GM23338 (cell line): Measurements from ENCODE around the gene APEX1. TPM values are rescaled to one million over a fixed set of nuclear protein-coding genes. Genes with fewer than 3 reads are reported as not detected.

Experiments used
- ATAC-seq: fragments of 200-7000 bp; cut with Tn5 transposase; 3 replicates; pipeline ENCODE4 v1.9.1; 2020
- DNase-seq: peaks from one replicate; pipeline ENCODE4 v3.0.0-alpha.2; 2015; ENCODE audit warnings: low spot score
- H2AFZ ChIP-seq: fragments of 200-600 bp; sonication (generic); 2 replicates; pipeline ENCODE4 v1.8.0; 2016; ENCODE audit warnings: antibody characterized with exemption, mild to moderate bottlenecking, moderate library complexity
- H3F3A ChIP-seq: fragments of 200-600 bp; sonication (generic); replicated peaks from 2 replicates; pipeline ENCODE4 v1.8.0; 2017; ENCODE audit warnings: antibody characterized with exemption, mixed run types, low read depth
- H3K27ac ChIP-seq: fragments of 200-600 bp; sonication (generic); 2 replicates; pipeline ENCODE4 v1.6.1; 2016; ENCODE audit warnings: low read depth
- H3K27me3 ChIP-seq: fragments of 200-600 bp; sonication (generic); 2 replicates; pipeline ENCODE4 v1.8.0; 2016; ENCODE audit warnings: mild to moderate bottlenecking, mixed run types, moderate library complexity; ENCODE audit not compliant: insufficient read depth
- H3K36me3 ChIP-seq: fragments of 200-600 bp; sonication (generic); 2 replicates; pipeline ENCODE4 v1.8.0; 2016; ENCODE audit warnings: mild to moderate bottlenecking; ENCODE audit not compliant: insufficient read depth
- H3K4me1 ChIP-seq: fragments of 200-600 bp; sonication (generic); 2 replicates; pipeline ENCODE4 v1.8.0; 2016; ENCODE audit warnings: mild to moderate bottlenecking, moderate library complexity; ENCODE audit not compliant: insufficient read depth
- H3K4me2 ChIP-seq: fragments of 200-600 bp; sonication (generic); 2 replicates; pipeline ENCODE4 v1.7.1; 2017; ENCODE audit warnings: mixed run types
- H3K4me3 ChIP-seq: fragments of 200-600 bp; sonication (generic); 2 replicates; pipeline ENCODE4 v1.6.1; 2016; ENCODE audit warnings: mixed run types
- H3K79me2 ChIP-seq: fragments of 200-600 bp; sonication (generic); replicated peaks from 2 replicates; pipeline ENCODE4 v1.8.0; 2017; ENCODE audit warnings: mild to moderate bottlenecking; ENCODE audit not compliant: insufficient read depth
- H3K9me2 ChIP-seq: fragments of 200-600 bp; sonication (generic); 2 replicates; pipeline ENCODE4 v1.8.0; 2017; ENCODE audit not compliant: insufficient read depth
- H4K20me1 ChIP-seq: fragments of 200-600 bp; sonication (generic); replicated peaks from 2 replicates; pipeline ENCODE4 v1.8.0; 2017; ENCODE audit warnings: mild to moderate bottlenecking; ENCODE audit not compliant: insufficient read depth
- H3K27ac Mint-ChIP-seq: 2 replicates; pipeline ENCODE4 v1.8.0; 2020; ENCODE audit warnings: inconsistent platforms, mild to moderate bottlenecking, moderate library complexity, mixed read lengths
- H3K27me3 Mint-ChIP-seq: 3 replicates; pipeline ENCODE4 v1.8.0; 2022; ENCODE audit warnings: low read depth, mild to moderate bottlenecking, moderate library complexity, mixed read lengths, inconsistent platforms; ENCODE audit not compliant: insufficient read depth, poor library complexity
- H3K36me3 Mint-ChIP-seq: 3 replicates; pipeline ENCODE4 v1.8.0; 2021; ENCODE audit warnings: low read depth, mild to moderate bottlenecking, inconsistent platforms, moderate library complexity, mixed read lengths
- H3K4me1 Mint-ChIP-seq: 3 replicates; pipeline ENCODE4 v1.8.0; 2020; ENCODE audit warnings: mild to moderate bottlenecking, inconsistent platforms, mixed read lengths
- H3K4me3 Mint-ChIP-seq: 3 replicates; pipeline ENCODE4 v1.8.0; 2021; ENCODE audit warnings: moderate library complexity, mild to moderate bottlenecking, inconsistent platforms, mixed read lengths
- H3K9me3 Mint-ChIP-seq: 3 replicates; pipeline ENCODE4 v1.8.0; 2020; ENCODE audit warnings: moderate library complexity, mild to moderate bottlenecking, inconsistent platforms, mixed read lengths
- CREB1 ChIP-seq: fragments of 250-450 bp; sonication (Bioruptor Pico); IDR thresholded peaks from 2 replicates; pipeline ENCODE4 v1.5.0; 2020; ENCODE audit warnings: low read depth, mild to moderate bottlenecking, moderate library complexity
- EZH2 ChIP-seq: fragments of 200-600 bp; sonication (generic); IDR thresholded peaks from one replicate; pipeline ENCODE4 v1.8.0; 2017; ENCODE audit warnings: antibody characterized with exemption, mild to moderate bottlenecking, low read depth; ENCODE audit not compliant: unreplicated experiment
- JUNB ChIP-seq: IDR thresholded peaks from one replicate; pipeline ENCODE4 v1.6.1; 2016; ENCODE audit warnings: antibody characterized with exemption; ENCODE audit not compliant: unreplicated experiment
- NANOG ChIP-seq: IDR thresholded peaks from 2 replicates; pipeline ENCODE4 v1.6.1; 2016; ENCODE audit warnings: antibody characterized with exemption, borderline replicate concordance
- POLR2AphosphoS5 ChIP-seq: IDR thresholded peaks from 2 replicates; pipeline ENCODE4 v1.6.1; 2016; ENCODE audit warnings: antibody characterized with exemption, low read depth
- ZNF114 ChIP-seq: fragments of 250-450 bp; sonication (Bioruptor Pico); IDR thresholded peaks from 2 replicates; pipeline ENCODE4 v1.5.0; 2020; ENCODE audit warnings: mild to moderate bottlenecking, moderate library complexity
- ZNF331 ChIP-seq: fragments of 250-450 bp; sonication (Bioruptor Pico); IDR thresholded peaks from 2 replicates; pipeline ENCODE4 v1.5.0; 2020; ENCODE audit warnings: low read depth, mild to moderate bottlenecking, moderate library complexity
- polyA plus RNA-seq: library from polyadenylated mRNA; unstranded; fragments of >200 nt; fragmentation: Nextera tagmentation; extraction: Ambion mirVana; gene quantifications from 2 replicates; pipeline ENCODE4 v1.2.1, GENCODE V29; 2016
- total RNA-seq: library from RNA; depleted of rRNA; stranded (reverse); fragments of >200 nt; shearing (Covaris generic); gene quantifications from 2 replicates; pipeline ENCODE4 v1.2.3, GENCODE V29; 2014
- TF ChIP-seq, protein P1 (sequence below): IDR thresholded peaks from one replicate; pipeline ENCODE4 v1.6.1; 2018; ENCODE audit warnings: antibody characterized with exemption; ENCODE audit not compliant: unreplicated experiment
- TF ChIP-seq, protein P2 (sequence below), 2 experiments: fragments of 200-600 bp in 1 of 2; sonication (generic) in 1 of 2; conservative IDR thresholded peaks; 2 replicates each; pipeline versions ENCODE4 v1.5.1 to v1.6.1; 2016 to 2017; ENCODE audit warnings: antibody characterized with exemption in 2 of 2, low read depth in 2 of 2, mild to moderate bottlenecking in 2 of 2, moderate library complexity in 1 of 2
- TF ChIP-seq, protein P3 (sequence below): IDR thresholded peaks from 2 replicates; pipeline ENCODE4 v1.6.1; 2016; ENCODE audit warnings: antibody characterized with exemption

The APEX1 gene
- total and polyA plus RNA-seq, 2 experiments from 2014 or later = 247 to 279 TPM

DNA sequence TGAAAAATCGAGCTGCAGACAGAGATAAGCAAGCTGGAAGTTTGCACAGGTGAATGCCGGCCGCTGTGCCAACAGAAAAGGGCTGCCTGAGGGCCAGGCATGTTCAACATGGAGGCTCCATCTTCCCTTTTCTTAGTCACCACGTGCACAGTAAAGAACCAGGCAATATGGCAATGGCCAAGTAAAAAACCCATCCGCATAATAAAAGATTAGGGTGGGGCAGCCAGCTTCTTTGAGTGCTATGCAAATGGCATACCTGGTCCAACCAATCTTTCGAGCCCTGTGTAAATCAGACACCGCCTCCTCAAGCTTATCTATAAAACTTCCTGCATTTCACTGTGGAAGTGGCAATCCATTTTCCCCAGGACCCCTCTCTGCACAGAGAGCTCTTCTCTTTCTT, 30.9 kb downstream of the APEX1 start:
- H3K4me1 Mint-ChIP-seq = peaks cover 52% of the 10 kb centered on the region

More for the DNA sequence above, 30.9 kb downstream of the APEX1 start:
- no peak overlapping the region for H3K4me3 Mint-ChIP-seq
- Histone ChIP-seq H3K79me2 (no peaks in the 10 kb centered on the region), H3F3A (peaks cover 6% of the 10 kb centered on the region; the same call in 1 of the 2 replicates), H3K36me3 (0 out of 2 replicates have a peak, but pooled peaks cover 2% of the 10 kb centered on the region), H3K27ac (no peak overlapping the region; the same call in 1 of the 2 replicates), H3K4me2 (no peak overlapping the region; the same call in 1 of the 2 replicates), H2AFZ (peak overlapping the region; percentile 39; the same call in 1 of the 2 replicates), H4K20me1 (no peaks in the 10 kb centered on the region), H3K9me2 (0 out of 2 replicates have a peak, but pooled peaks cover 7% of the 10 kb centered on the region), H3K27me3 (no peaks in the 10 kb centered on the region), H3K4me3 (no peak overlapping the region), H3K4me1 (peaks cover 41% of the 10 kb centered on the region)
- DNase-seq (peak; percentile 62), ATAC-seq (peak; percentile 48)
- H3K36me3 Mint-ChIP-seq = no peaks in the 10 kb centered on the region
- peaks cover 2% of the 10 kb centered on the region for H3K27me3 Mint-ChIP-seq
- no peaks in the 10 kb centered on the region for H3K9me3 Mint-ChIP-seq
- 0 out of 2 replicates have a peak overlapping the region, but pooled peaks have one; percentile 26 for H3K27ac Mint-ChIP-seq
- TF ChIP-seq ZNF114 (CRISPR knock-in tag) (no peak), EZH2 (no peak), POLR2AphosphoS5 (no peak), JUNB (no peak), CREB1 (CRISPR knock-in tag) (no peak), ZNF331 (CRISPR knock-in tag) (no peak), NANOG (no peak)
- TF ChIP-seq, protein P1, sequence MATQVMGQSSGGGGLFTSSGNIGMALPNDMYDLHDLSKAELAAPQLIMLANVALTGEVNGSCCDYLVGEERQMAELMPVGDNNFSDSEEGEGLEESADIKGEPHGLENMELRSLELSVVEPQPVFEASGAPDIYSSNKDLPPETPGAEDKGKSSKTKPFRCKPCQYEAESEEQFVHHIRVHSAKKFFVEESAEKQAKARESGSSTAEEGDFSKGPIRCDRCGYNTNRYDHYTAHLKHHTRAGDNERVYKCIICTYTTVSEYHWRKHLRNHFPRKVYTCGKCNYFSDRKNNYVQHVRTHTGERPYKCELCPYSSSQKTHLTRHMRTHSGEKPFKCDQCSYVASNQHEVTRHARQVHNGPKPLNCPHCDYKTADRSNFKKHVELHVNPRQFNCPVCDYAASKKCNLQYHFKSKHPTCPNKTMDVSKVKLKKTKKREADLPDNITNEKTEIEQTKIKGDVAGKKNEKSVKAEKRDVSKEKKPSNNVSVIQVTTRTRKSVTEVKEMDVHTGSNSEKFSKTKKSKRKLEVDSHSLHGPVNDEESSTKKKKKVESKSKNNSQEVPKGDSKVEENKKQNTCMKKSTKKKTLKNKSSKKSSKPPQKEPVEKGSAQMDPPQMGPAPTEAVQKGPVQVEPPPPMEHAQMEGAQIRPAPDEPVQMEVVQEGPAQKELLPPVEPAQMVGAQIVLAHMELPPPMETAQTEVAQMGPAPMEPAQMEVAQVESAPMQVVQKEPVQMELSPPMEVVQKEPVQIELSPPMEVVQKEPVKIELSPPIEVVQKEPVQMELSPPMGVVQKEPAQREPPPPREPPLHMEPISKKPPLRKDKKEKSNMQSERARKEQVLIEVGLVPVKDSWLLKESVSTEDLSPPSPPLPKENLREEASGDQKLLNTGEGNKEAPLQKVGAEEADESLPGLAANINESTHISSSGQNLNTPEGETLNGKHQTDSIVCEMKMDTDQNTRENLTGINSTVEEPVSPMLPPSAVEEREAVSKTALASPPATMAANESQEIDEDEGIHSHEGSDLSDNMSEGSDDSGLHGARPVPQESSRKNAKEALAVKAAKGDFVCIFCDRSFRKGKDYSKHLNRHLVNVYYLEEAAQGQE = no peak
- TF ChIP-seq, protein P2, sequence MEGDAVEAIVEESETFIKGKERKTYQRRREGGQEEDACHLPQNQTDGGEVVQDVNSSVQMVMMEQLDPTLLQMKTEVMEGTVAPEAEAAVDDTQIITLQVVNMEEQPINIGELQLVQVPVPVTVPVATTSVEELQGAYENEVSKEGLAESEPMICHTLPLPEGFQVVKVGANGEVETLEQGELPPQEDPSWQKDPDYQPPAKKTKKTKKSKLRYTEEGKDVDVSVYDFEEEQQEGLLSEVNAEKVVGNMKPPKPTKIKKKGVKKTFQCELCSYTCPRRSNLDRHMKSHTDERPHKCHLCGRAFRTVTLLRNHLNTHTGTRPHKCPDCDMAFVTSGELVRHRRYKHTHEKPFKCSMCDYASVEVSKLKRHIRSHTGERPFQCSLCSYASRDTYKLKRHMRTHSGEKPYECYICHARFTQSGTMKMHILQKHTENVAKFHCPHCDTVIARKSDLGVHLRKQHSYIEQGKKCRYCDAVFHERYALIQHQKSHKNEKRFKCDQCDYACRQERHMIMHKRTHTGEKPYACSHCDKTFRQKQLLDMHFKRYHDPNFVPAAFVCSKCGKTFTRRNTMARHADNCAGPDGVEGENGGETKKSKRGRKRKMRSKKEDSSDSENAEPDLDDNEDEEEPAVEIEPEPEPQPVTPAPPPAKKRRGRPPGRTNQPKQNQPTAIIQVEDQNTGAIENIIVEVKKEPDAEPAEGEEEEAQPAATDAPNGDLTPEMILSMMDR (conservative IDR thresholded peaks at IDR 0.05; ENCODE audit: low read depth in 2 of 2) = no peak
- TF ChIP-seq, protein P3, sequence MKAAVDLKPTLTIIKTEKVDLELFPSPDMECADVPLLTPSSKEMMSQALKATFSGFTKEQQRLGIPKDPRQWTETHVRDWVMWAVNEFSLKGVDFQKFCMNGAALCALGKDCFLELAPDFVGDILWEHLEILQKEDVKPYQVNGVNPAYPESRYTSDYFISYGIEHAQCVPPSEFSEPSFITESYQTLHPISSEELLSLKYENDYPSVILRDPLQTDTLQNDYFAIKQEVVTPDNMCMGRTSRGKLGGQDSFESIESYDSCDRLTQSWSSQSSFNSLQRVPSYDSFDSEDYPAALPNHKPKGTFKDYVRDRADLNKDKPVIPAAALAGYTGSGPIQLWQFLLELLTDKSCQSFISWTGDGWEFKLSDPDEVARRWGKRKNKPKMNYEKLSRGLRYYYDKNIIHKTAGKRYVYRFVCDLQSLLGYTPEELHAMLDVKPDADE = no peak
